HepG2 (cell line): ENCODE measurements around the gene MXD1. TPM values are rescaled to one million over a fixed set of nuclear protein-coding genes. Genes with fewer than 3 reads are reported as not detected.

ENCODE experiments used
- ATAC-seq: fragments of 200-7000 bp; cut with Tn5 transposase; 3 replicates; pipeline ENCODE4 v1.9.1; 2020; ENCODE audit warnings: mild to moderate bottlenecking, moderate library complexity
- BruUV-seq: library from RNA; stranded (reverse); fragments of 400-500 nt; replicated peaks from 2 replicates; lab custom pipeline; 2021; lab: Mats Ljungman, UMichigan
- CTCF ChIA-PET: fragments of 300-600 bp; formaldehyde crosslinking; extraction: SDS; loops from one replicate; lab custom pipeline; 2021; ENCODE audit warnings: low total read pairs, inconsistent platforms, low intra/inter-chr PET ratio; lab: Yijun Ruan, JAX
- POLR2A ChIA-PET: fragments of 350-600 bp; sonication (Branson Sonifier 250); formaldehyde crosslinking; loops from one replicate; lab custom pipeline; 2020; ENCODE audit warnings: antibody characterized with exemption, inconsistent platforms; lab: Yijun Ruan, JAX
- DNase-seq: peaks from one replicate; pipeline ENCODE4 v3.0.0-alpha.2; 2015; ENCODE audit warnings: low spot score
- FAIRE-seq: peaks from 3 replicates; lab custom pipeline; 2011; peaks lifted over from hg19 to GRCh38; lab: Jason Lieb, UNC
- H2AFZ ChIP-seq: one replicate; pipeline ENCODE4 v1.6.1; 2011; ENCODE audit warnings: low read length, inconsistent platforms
- H3K27ac ChIP-seq: fragments of 300-600 bp; 3 replicates; pipeline ENCODE4 v1.8.0; 2011; ENCODE audit warnings: mixed run types, mild to moderate bottlenecking, mixed read lengths, low read length, inconsistent platforms; ENCODE audit not compliant: insufficient read depth; ENCODE audit errors: extremely low read length
- H3K27me3 ChIP-seq, 2 experiments: fragments of 200-600 bp in 1 of 2; 2 replicates in 1 of 2; 3 replicates in 1 of 2; pipeline versions ENCODE4 v1.6.0 to v1.8.0; 2011; ENCODE audit warnings: low read length in 2 of 2, mild to moderate bottlenecking in 2 of 2, moderate library complexity in 2 of 2, inconsistent platforms in 1 of 2; ENCODE audit not compliant: insufficient read depth in 2 of 2, control insufficient read depth in 1 of 2
- H3K36me3 ChIP-seq, 2 experiments: fragments of 200-600 bp in 1 of 2; replicated peaks in 1 of 2; 2 replicates in 1 of 2; 3 replicates in 1 of 2; pipeline versions ENCODE4 v1.5.1 to v1.8.0; 2011; ENCODE audit warnings: low read length in 2 of 2, inconsistent platforms in 1 of 2; ENCODE audit not compliant: insufficient read depth in 2 of 2, control insufficient read depth in 1 of 2
- H3K4me1 ChIP-seq: 2 replicates; pipeline ENCODE4 v1.5.1; 2012; ENCODE audit warnings: low read length, inconsistent platforms; ENCODE audit not compliant: insufficient read depth
- H3K4me2 ChIP-seq: 2 replicates; pipeline ENCODE4 v1.6.0; 2011; ENCODE audit warnings: low read depth, low read length, inconsistent platforms
- H3K4me3 ChIP-seq, 3 experiments: fragments of 200-600 bp in 1 of 3; sonication (generic), shearing (Covaris generic) in 1 of 3; replicated peaks in 1 of 3; 2 replicates each; pipeline ENCODE4 v1.5.1; 2011 to 2016; ENCODE audit warnings: low read length in 3 of 3, inconsistent platforms in 2 of 3, low read depth in 2 of 3, mild to moderate bottlenecking in 2 of 3, control low read depth in 1 of 3, mixed read lengths in 1 of 3; ENCODE audit not compliant: insufficient read depth in 1 of 3
- H3K79me2 ChIP-seq: one replicate; pipeline ENCODE4 v1.6.1; 2011; ENCODE audit warnings: low read length, inconsistent platforms; ENCODE audit not compliant: insufficient read depth
- H3K9ac ChIP-seq: 2 replicates; pipeline ENCODE4 v1.6.0; 2011; ENCODE audit warnings: mild to moderate bottlenecking, low read depth, low read length, inconsistent platforms; ENCODE audit not compliant: insufficient read depth
- H3K9me3 ChIP-seq: 2 replicates; pipeline ENCODE4 v1.5.1; 2012; ENCODE audit warnings: mild to moderate bottlenecking, low read length
- H4K20me1 ChIP-seq: 2 replicates; pipeline ENCODE4 v1.6.0; 2011; ENCODE audit warnings: inconsistent platforms, mild to moderate bottlenecking, low read length, moderate library complexity; ENCODE audit not compliant: insufficient read depth
- CREBL2 ChIP-seq: sonication (generic); formaldehyde crosslinking; IDR thresholded peaks from 2 replicates; pipeline ENCODE4 v1.8.1; 2023; ENCODE audit warnings: missing genetic modification reagents, mild to moderate bottlenecking, borderline replicate concordance
- CREM ChIP-seq, 2 experiments: sonication (generic) in 1 of 2; formaldehyde crosslinking in 1 of 2; IDR thresholded peaks; 2 replicates each; pipeline versions ENCODE4 v1.4.0 to v1.6.1; 2016 to 2020; ENCODE audit warnings: antibody characterized with exemption in 1 of 2, mild to moderate bottlenecking in 1 of 2, missing genetic modification reagents in 1 of 2
- FOXK1 ChIP-seq: sonication (generic); formaldehyde crosslinking; IDR thresholded peaks from 2 replicates; pipeline ENCODE4 v1.4.0; 2020; ENCODE audit warnings: low read depth, missing genetic modification reagents, borderline replicate concordance
- FOXP1 ChIP-seq, 2 experiments: fragments of 450-650 bp in 1 of 2; IDR thresholded peaks; 2 replicates each; pipeline ENCODE4 v1.6.1; 2017 to 2018; ENCODE audit warnings: antibody characterized with exemption in 1 of 2
- GZF1 ChIP-seq: sonication (generic); formaldehyde crosslinking; IDR thresholded peaks from 2 replicates; pipeline ENCODE4 v1.5.1; 2020; ENCODE audit warnings: mild to moderate bottlenecking, missing genetic modification reagents
- HOMEZ ChIP-seq: IDR thresholded peaks from 2 replicates; pipeline ENCODE4 v1.6.1; 2016; ENCODE audit warnings: low read depth
- IRX3 ChIP-seq: sonication (generic); formaldehyde crosslinking; IDR thresholded peaks from 2 replicates; pipeline ENCODE4 v1.8.1; 2023; ENCODE audit warnings: mild to moderate bottlenecking, low read depth, missing genetic modification reagents, borderline replicate concordance
- MIXL1 ChIP-seq: IDR thresholded peaks from 2 replicates; pipeline ENCODE4 v1.6.1; 2016
- NCOR1 ChIP-seq: fragments of 200-600 bp; sonication (generic); IDR thresholded peaks from 2 replicates; pipeline ENCODE4 v1.7.0; 2017; ENCODE audit warnings: antibody characterized with exemption, low read length, borderline replicate concordance
- PHF21A ChIP-seq: sonication (generic); formaldehyde crosslinking; IDR thresholded peaks from 2 replicates; pipeline ENCODE4 v1.5.0; 2020; ENCODE audit warnings: mild to moderate bottlenecking, missing genetic modification reagents
- POGZ ChIP-seq: sonication (generic); formaldehyde crosslinking; IDR thresholded peaks from 2 replicates; pipeline ENCODE4 v1.4.0; 2020; ENCODE audit warnings: mild to moderate bottlenecking, missing genetic modification reagents
- PPARG ChIP-seq: conservative IDR thresholded peaks from 2 replicates; pipeline ENCODE4 v1.6.1; 2016; ENCODE audit warnings: missing biosample characterization, missing genetic modification reagents
- RXRB ChIP-seq: IDR thresholded peaks from 2 replicates; pipeline ENCODE4 v1.6.1; 2016; ENCODE audit warnings: borderline replicate concordance, missing genetic modification reagents, missing compliant biosample characterization
- SIX1 ChIP-seq: sonication (generic); formaldehyde crosslinking; IDR thresholded peaks from 2 replicates; pipeline ENCODE4 v1.4.0; 2020; ENCODE audit warnings: missing genetic modification reagents, borderline replicate concordance
- SOX13 ChIP-seq, 3 experiments: fragments of 450-650 bp in 1 of 3; sonication (generic) in 1 of 3; formaldehyde crosslinking in 1 of 3; IDR thresholded peaks in 2 of 3; conservative IDR thresholded peaks in 1 of 3; 2 replicates each; pipeline versions ENCODE4 v1.5.0 to v1.6.1; 2016 to 2020; ENCODE audit warnings: antibody characterized with exemption in 1 of 3, mild to moderate bottlenecking in 1 of 3, missing compliant biosample characterization in 1 of 3, missing genetic modification reagents in 1 of 3, moderate library complexity in 1 of 3
- TBL1XR1 ChIP-seq: fragments of 150-350 bp; IDR thresholded peaks from 2 replicates; pipeline ENCODE4 v1.6.1; 2014; ENCODE audit warnings: borderline replicate concordance, low read length; ENCODE audit not compliant: partially characterized antibody
- TCF7 ChIP-seq: sonication (generic); IDR thresholded peaks from 2 replicates; pipeline ENCODE4 v1.6.1; 2016; ENCODE audit warnings: antibody characterized with exemption, low read depth
- ZMAT3 ChIP-seq: sonication (generic); formaldehyde crosslinking; conservative IDR thresholded peaks from 2 replicates; pipeline ENCODE4 v1.7.0; 2021; ENCODE audit warnings: missing genetic modification reagents
- ZMYM4 ChIP-seq: sonication (generic); formaldehyde crosslinking; IDR thresholded peaks from 2 replicates; pipeline ENCODE4 v1.8.1; 2023; ENCODE audit warnings: mild to moderate bottlenecking, missing genetic modification reagents
- ZNF234 ChIP-seq: sonication (generic); formaldehyde crosslinking; conservative IDR thresholded peaks from 2 replicates; pipeline ENCODE4 v1.5.1; 2020; ENCODE audit warnings: mild to moderate bottlenecking, missing genetic modification reagents
- ZNF264 ChIP-seq: sonication (generic); formaldehyde crosslinking; IDR thresholded peaks from 2 replicates; pipeline ENCODE4 v1.4.0; 2020; ENCODE audit warnings: missing genetic modification reagents
- ZNF577 ChIP-seq: sonication (generic); formaldehyde crosslinking; IDR thresholded peaks from 2 replicates; pipeline ENCODE4 v1.4.0; 2020; ENCODE audit warnings: mild to moderate bottlenecking, low read depth, missing genetic modification reagents, borderline replicate concordance
- WGBS: methylation state at CpG from one replicate; pipeline ENCODE4 v1.1.6; 2017; ENCODE audit warnings: low lambda C conversion rate; 5-methylcytosine and 5-hydroxymethylcytosine counted together
- in situ Hi-C: cut with HindIII; loops from 2 replicates; pipeline ENCODE4 v1.10.0; 2017; ENCODE audit warnings: low pct_unique_long_range_greater_than_20kb; ENCODE audit not compliant: extremely low pct_ligation_motif_present
- intact Hi-C: fragments of 100-400 bp; cut with micrococcal nuclease; formaldehyde crosslinking; loops from one replicate; pipeline ENCODE4 v1.10.0; 2022; ENCODE audit not compliant: unreplicated experiment
- polyA plus RNA-seq, 8 experiments: library from polyadenylated mRNA; depleted of rRNA in 3 of 8; stranded (reverse) in 7 of 8; unstranded in 1 of 8; fragments of >200 nt; fragmentation: Illumina TruSeq in 4 of 8; extraction: Trizol in 4 of 8; gene quantifications; 2 replicates each; pipeline versions ENCODE4 v1.2.1 to v1.2.3, GENCODE V29; 2011 to 2016; ENCODE audit warnings: low read depth in 4 of 8, missing spikeins in 1 of 8, mixed read lengths in 1 of 8; ENCODE audit not compliant: insufficient read depth in 1 of 8
- total RNA-seq, 5 experiments: library from RNA; depleted of rRNA; stranded (reverse); fragments of >200 nt; fragmentation: Illumina TruSeq; extraction: Trizol; gene quantifications; 2 replicates each; pipeline ENCODE4 v1.2.3, GENCODE V29; 2016; ENCODE audit warnings: low read depth in 1 of 5

MXD1 gene
- total and polyA plus RNA-seq, 2 of the 13 experiments (the other 11 are each of a cell fraction or from before 2014, with no cell fraction given) = 6.4 to 14.9 TPM

DNA sequence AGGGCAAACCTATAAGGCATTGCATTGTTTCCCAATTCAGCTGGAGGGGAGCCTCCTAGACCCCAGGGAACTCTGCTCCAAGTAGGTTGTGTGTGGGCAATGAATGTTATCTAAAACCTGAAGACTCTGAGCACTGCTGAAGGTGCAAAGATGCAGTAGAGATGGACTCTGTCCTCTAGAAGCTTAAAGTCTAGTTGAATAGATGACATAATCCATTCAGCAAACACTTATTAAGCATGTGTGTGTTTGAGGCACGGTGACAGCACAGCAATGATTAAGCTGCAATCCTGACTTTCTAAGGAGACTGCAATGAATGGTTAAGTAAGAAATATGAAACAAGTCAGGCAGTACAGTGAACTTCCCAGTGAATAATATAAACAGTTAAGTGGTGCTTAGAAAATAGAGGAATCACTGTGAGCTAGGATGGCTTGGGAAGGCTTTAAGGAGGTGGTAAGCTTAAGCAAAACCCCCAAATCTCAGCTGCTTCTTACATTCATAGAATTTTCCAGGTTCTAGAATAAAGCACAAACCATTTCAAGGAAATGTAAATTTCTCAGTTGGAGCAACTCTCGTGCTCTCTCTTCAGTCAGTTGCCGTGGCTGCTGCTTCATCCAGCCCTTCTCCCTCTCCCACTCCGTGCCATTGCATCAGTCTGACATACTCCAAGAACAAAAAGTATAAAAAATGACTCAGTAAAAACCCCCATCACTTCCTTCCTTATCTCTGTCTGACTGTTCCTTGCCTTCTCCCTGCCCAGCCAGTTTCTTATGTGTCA is 19.1 kb downstream of the MXD1 start:
- ATAC-seq (peak; percentile 90), FAIRE-seq (peak; percentile 88), DNase-seq (peak; percentile 85)
- ChIA-PET CTCF (no interaction called here), POLR2A (interaction anchor here (0.7 to 7.5 kb wide), 9 partner anchors 11 to 360 kb away, joined by 3 to 104 read pairs (median 4); partner anchors contain the start of genes C2orf42, MXD1 and SNRPG)
- H3K36me3 ChIP-seq = peaks cover 18 to 40% of the 10 kb centered on the region in 2 experiments
- intact Hi-C loops (no loop called here), in situ Hi-C loops (no loop called here)
- H3K4me1 ChIP-seq = peaks cover 34% of the 10 kb centered on the region
- H3K4me2 ChIP-seq = peak overlapping the region; percentile 57
- H2AFZ ChIP-seq = no peak overlapping the region
- H3K4me3 ChIP-seq = peak overlapping the region in 1 of 3 experiments; percentile 13; a peak in 1 of 6 replicates
- BruUV-seq = no TSS peak
- H3K79me2 ChIP-seq = no peaks in the 10 kb centered on the region
- H3K9me3 ChIP-seq = no peaks in the 10 kb centered on the region
- H3K9ac ChIP-seq = peak overlapping the region; percentile 24; the same call in 1 of the 2 replicates
- no peaks in the 10 kb centered on the region for H3K27me3 ChIP-seq
- no peaks in the 10 kb centered on the region for H4K20me1 ChIP-seq
- peak overlapping the region; percentile 55 for H3K27ac ChIP-seq
- WGBS = 24% methylated on average over 4 of the region's 4 CpGs
- TF ChIP-seq ZNF264 (CRISPR knock-in tag) (peak; percentile 35; the same call in 1 of the 2 replicates), TCF7 (peak; percentile 29; the same call in 1 of the 2 replicates), PPARG (peak; percentile 49), HOMEZ (CRISPR knock-in tag) (peak; percentile 70; the same call in 1 of the 2 replicates), MIXL1 (CRISPR knock-in tag) (peak; percentile 93), GZF1 (no peak), NCOR1 (peak; percentile 85; the same call in 1 of the 2 replicates), ZNF234 (CRISPR knock-in tag) (no peak), SOX13 (IDR thresholded peaks at IDR 0.05) (0 out of 2 replicates have a peak, but pooled peaks have one; percentile 40), SOX13 (CRISPR knock-in tag; conservative IDR thresholded peaks at IDR 0.05 in 1 of 2, IDR thresholded peaks at IDR 0.05 in 1 of 2) (peak in 1 of 2 experiments; percentile 78; a peak in 2 of 4 replicates), ZMAT3 (0 out of 2 replicates have a peak, but pooled peaks have one; percentile 46), FOXP1 (IDR thresholded peaks at IDR 0.05) (no peak), FOXP1 (CRISPR knock-in tag; IDR thresholded peaks at IDR 0.05) (peak; percentile 76), POGZ (CRISPR knock-in tag) (peak; percentile 67), IRX3 (CRISPR knock-in tag) (no peak), CREM (IDR thresholded peaks at IDR 0.05) (peak; percentile 72), CREM (CRISPR knock-in tag; IDR thresholded peaks at IDR 0.05) (no peak), FOXK1 (0 out of 2 replicates have a peak, but pooled peaks have one; percentile 26), TBL1XR1 (peak; percentile 32), SIX1 (peak; percentile 19; the same call in 1 of the 2 replicates), ZMYM4 (peak; percentile 48; the same call in 1 of the 2 replicates), RXRB (CRISPR knock-in tag) (peak; percentile 80), ZNF577 (CRISPR knock-in tag) (no peak), PHF21A (peak; percentile 58), CREBL2 (CRISPR knock-in tag) (no peak)
